IPS-20b (cell line): ENCODE data around the gene CSF3R.

Source experiments
- H3K27ac ChIP-seq: one replicate; pipeline ENCODE4 v1.5.1; 2013; ENCODE audit warnings: low read length
- H3K27me3 ChIP-seq: 2 replicates; pipeline ENCODE4 v1.6.1; 2013; ENCODE audit warnings: mild to moderate bottlenecking, low read length, inconsistent platforms; ENCODE audit not compliant: insufficient read depth
- H3K36me3 ChIP-seq: 2 replicates; pipeline ENCODE4 v1.6.1; 2013; ENCODE audit warnings: low read depth, mild to moderate bottlenecking, inconsistent platforms, low read length, moderate library complexity; ENCODE audit not compliant: insufficient read depth
- H3K4me1 ChIP-seq: 2 replicates; pipeline ENCODE4 v1.6.1; 2013; ENCODE audit warnings: mild to moderate bottlenecking, control low read depth, inconsistent platforms, low read length, moderate library complexity; ENCODE audit not compliant: insufficient read depth
- H3K4me3 ChIP-seq: 2 replicates; pipeline ENCODE4 v1.5.1; 2013; ENCODE audit warnings: mild to moderate bottlenecking, low read length, inconsistent platforms
- H3K9ac ChIP-seq: 2 replicates; pipeline ENCODE4 v1.6.1; 2013; ENCODE audit warnings: low read depth, mild to moderate bottlenecking, inconsistent platforms, low read length, moderate library complexity
- H3K9me3 ChIP-seq: 2 replicates; pipeline ENCODE4 v1.6.1; 2013; ENCODE audit warnings: mild to moderate bottlenecking, low read depth, low read length, inconsistent platforms; ENCODE audit not compliant: insufficient read depth

CSF3R gene

DNA sequence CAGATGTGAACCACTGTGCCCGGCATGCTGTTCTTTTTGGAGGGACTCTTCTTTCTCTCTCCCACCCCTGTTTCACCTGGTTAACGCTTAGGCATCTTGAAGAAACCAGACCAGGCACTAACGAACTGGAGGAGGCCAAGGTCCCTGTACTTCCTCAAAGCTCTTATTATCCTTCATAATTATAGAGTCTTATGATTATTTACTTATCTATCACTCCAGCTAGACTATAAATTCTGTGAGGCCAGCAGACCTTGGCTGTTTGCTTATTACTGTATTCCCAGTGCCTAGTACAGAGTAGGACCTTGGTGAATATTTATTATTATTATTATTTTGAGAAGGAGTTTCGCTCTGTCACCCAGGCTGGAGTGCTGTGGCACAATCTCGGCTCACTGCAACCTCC, 5.8 kb downstream of the CSF3R start:
- Histone ChIP-seq H3K27me3 (peaks cover 13% of the 10 kb centered on the region; the same call in 1 of the 2 replicates), H3K9ac (no peak overlapping the region), H3K9me3 (no peaks in the 10 kb centered on the region), H3K27ac (no peak overlapping the region), H3K4me1 (no peaks in the 10 kb centered on the region), H3K36me3 (no peaks in the 10 kb centered on the region), H3K4me3 (no peak overlapping the region)

DNA sequence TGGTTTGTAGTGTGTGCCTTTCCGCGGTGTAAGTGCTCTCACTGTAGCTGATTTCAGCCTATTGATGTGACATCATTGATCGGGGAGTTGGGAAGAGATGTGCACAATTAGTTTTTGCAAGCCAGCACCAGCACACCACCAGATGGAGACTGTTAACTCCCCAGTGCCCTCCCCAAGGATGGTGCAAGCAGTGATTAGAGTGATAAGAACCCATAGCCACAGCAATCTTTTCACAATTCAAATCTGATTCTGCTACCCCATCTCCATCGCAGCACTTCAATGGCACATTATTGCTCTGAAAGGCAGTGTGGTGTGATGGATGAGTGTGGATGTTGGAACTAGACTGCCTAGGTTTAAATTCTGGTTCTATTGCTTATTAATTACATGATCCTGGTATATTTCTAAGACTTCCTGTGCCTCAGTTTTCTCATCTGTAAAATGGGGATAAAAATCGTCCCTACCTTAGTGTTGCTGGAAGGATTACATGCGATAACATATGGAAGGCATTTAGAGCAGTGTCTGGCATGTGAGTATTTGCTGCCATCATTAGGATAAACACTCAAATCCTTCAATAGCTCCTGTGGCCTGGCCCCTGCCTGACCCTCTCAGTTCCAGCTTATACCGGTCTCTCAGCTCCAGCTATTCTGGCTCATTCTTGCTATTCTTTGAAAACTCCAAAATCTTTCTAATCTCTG, 6.7 kb downstream of the CSF3R start:
- no peaks in the 10 kb centered on the region for H3K9me3 ChIP-seq
- no peaks in the 10 kb centered on the region for H3K4me1 ChIP-seq
- H3K9ac ChIP-seq = no peak overlapping the region
- H3K27ac ChIP-seq = no peak overlapping the region
- peaks cover 13% of the 10 kb centered on the region; the same call in 1 of the 2 replicates for H3K27me3 ChIP-seq
- H3K36me3 ChIP-seq = no peaks in the 10 kb centered on the region
- no peak overlapping the region for H3K4me3 ChIP-seq

GRCh38 chr1:36475341-36475740, 7.4 kb downstream of the CSF3R start:
- Histone ChIP-seq H3K9ac (no peak overlapping the region), H3K9me3 (no peaks in the 10 kb centered on the region), H3K27me3 (peaks cover 13% of the 10 kb centered on the region; the same call in 1 of the 2 replicates), H3K36me3 (no peaks in the 10 kb centered on the region), H3K4me1 (no peaks in the 10 kb centered on the region), H3K4me3 (no peak overlapping the region), H3K27ac (no peak overlapping the region)

DNA sequence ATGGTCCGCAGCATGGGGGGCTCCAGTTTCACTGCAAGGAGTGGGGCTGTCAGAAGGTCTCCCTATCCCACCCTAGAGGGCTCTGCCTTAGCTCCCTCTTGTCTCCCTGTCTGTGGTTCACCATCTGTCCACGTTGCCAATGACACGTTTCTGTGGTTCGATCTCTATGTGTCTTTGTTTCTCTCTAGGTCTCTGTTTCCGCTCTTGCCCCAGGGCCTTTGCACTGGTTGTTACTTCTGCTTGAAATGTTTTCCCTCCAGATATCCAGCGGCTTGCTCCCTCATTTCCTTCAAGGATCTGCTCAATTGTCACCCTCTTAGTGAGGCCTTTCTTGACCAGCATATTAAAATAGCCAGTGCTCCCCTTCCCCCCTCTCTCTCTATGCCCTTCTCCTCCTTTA, 10.1 kb downstream of the CSF3R start:
- H3K9me3 ChIP-seq = no peaks in the 10 kb centered on the region
- peaks cover 26% of the 10 kb centered on the region for H3K27me3 ChIP-seq
- H3K4me1 ChIP-seq = no peaks in the 10 kb centered on the region
- H3K4me3 ChIP-seq = no peak overlapping the region
- no peak overlapping the region for H3K27ac ChIP-seq
- no peaks in the 10 kb centered on the region for H3K36me3 ChIP-seq
- H3K9ac ChIP-seq = no peak overlapping the region

GRCh38 chr1:36471830-36472641, 10.7 kb downstream of the CSF3R start:
- H3K9ac ChIP-seq = no peak overlapping the region
- H3K27ac ChIP-seq = no peak overlapping the region
- no peaks in the 10 kb centered on the region for H3K9me3 ChIP-seq
- no peak overlapping the region for H3K4me3 ChIP-seq
- H3K4me1 ChIP-seq = no peaks in the 10 kb centered on the region
- no peaks in the 10 kb centered on the region for H3K36me3 ChIP-seq
- H3K27me3 ChIP-seq = peaks cover 32% of the 10 kb centered on the region

DNA sequence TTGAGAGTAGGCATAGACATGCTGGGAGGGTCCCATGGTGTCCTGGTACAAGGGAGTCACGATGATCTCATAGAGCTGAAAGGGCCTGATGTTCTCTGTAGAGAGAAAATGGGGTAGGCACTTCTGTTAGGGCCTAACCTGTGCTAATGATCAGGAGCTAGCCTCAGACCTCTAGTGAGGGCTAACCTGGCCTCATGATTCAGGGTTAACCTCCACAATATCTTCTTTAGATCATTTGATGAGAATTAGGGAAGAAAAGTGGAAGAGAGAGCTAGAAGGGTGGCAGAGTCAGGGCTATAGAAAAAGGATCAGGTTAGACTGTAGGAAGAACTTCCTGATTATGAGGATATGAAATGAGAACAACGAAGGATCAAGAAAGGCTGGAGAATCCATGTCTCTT, 13.6 kb downstream of the CSF3R start:
- Histone ChIP-seq H3K4me3 (no peak overlapping the region), H3K9ac (no peak overlapping the region), H3K9me3 (no peaks in the 10 kb centered on the region), H3K27me3 (peaks cover 55% of the 10 kb centered on the region), H3K27ac (no peak overlapping the region), H3K4me1 (peaks cover 11% of the 10 kb centered on the region; the same call in 1 of the 2 replicates), H3K36me3 (no peaks in the 10 kb centered on the region)

DNA sequence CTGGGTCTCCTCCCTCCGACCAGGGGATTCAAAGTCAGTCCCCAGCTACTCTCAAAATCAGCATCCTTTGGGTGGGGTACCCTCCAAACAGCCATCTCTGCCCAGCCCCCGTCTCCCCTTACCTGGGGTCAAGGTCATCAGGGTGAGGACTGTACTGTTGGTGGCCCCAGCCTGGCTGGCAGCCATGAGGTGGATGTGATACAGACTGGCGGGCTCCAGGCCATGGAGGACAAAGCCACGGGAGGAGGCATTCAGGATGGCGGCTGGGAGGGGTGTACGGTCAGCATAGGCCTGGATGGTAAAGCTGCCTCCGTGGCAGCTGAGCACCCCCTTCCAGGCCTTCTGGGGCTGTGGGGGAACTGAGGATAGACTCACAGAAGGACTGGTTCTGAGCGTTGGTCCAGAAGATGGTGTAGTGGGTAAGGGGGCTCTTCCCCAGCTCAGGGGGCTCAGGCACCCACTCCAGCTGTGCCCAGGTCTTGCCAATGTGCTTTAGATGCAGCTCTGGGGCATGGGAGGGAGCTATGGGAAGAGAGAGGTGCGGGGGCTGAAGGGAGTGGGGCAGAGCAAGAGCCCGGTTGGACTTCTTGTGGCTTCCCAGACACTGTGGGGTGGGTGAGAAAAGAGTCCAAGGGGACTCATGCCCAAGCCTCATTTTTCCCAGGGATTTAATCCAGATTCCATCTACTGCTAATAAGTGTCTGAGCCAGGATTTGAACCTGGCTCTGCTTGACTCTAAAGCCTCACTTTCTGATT, 14.8 kb downstream of the CSF3R start:
- H3K9ac ChIP-seq = no peak overlapping the region
- no peak overlapping the region for H3K27ac ChIP-seq
- H3K4me1 ChIP-seq = peaks cover 11% of the 10 kb centered on the region; the same call in 1 of the 2 replicates
- peaks cover 50% of the 10 kb centered on the region for H3K27me3 ChIP-seq
- no peaks in the 10 kb centered on the region for H3K9me3 ChIP-seq
- H3K36me3 ChIP-seq = no peaks in the 10 kb centered on the region
- H3K4me3 ChIP-seq = no peak overlapping the region

GRCh38 chr1:36467027-36467410, 15.7 kb downstream of the CSF3R start:
- Histone ChIP-seq H3K27ac (no peak overlapping the region), H3K9me3 (no peaks in the 10 kb centered on the region), H3K9ac (no peak overlapping the region), H3K4me3 (no peak overlapping the region), H3K36me3 (peaks cover 6% of the 10 kb centered on the region), H3K4me1 (peaks cover 11% of the 10 kb centered on the region; the same call in 1 of the 2 replicates), H3K27me3 (peaks cover 49% of the 10 kb centered on the region)

DNA sequence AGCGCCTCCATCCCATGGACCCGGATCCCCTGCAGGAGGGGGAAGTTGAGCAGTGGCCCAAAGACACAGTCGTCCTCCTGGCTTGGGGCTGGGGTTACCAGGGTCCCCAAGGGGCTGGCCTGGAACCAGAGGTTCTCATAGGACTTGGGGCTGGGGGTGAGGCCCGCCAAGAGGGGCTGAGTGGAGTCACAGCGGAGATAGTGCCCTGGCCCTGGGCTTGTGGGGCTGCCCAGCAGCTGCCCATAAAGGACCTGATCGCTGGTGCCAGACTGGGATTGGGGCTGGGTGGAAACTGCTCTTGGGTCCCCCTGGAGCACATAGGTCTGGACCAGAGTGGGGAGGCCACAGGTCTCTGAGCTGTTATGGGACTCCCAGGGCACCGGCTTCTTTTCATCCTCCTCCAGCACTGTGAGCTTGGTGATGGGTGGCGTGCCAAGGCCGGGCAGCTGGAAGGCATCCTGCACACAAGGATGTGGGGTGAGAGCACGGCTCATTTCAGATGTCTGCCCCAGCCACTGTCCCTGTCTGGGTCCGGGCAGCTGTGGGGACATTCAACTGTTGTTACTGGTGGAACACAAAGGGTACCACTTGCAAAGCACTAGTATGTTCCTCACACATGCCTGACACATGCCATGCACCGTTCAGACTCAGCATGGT, 16.2 kb downstream of the CSF3R start:
- no peak overlapping the region for H3K4me3 ChIP-seq
- no peak overlapping the region for H3K9ac ChIP-seq
- no peaks in the 10 kb centered on the region for H3K9me3 ChIP-seq
- peaks cover 11% of the 10 kb centered on the region for H3K36me3 ChIP-seq
- peaks cover 11% of the 10 kb centered on the region; the same call in 1 of the 2 replicates for H3K4me1 ChIP-seq
- H3K27ac ChIP-seq = no peak overlapping the region
- H3K27me3 ChIP-seq = peaks cover 49% of the 10 kb centered on the region

- H3K27ac ChIP-seq = no peak overlapping the region
- no peaks in the 10 kb centered on the region for H3K9me3 ChIP-seq
- peaks cover 18% of the 10 kb centered on the region for H3K36me3 ChIP-seq
- no peak overlapping the region for H3K9ac ChIP-seq
- H3K4me3 ChIP-seq = no peak overlapping the region
- peaks cover 11% of the 10 kb centered on the region; the same call in 1 of the 2 replicates for H3K4me1 ChIP-seq
- H3K27me3 ChIP-seq = peaks cover 49% of the 10 kb centered on the region
Measured at GRCh38 chr1:36465731-36466369, 16.9 kb downstream of the CSF3R start.
